Measurements from ENCODE around the gene PGGT1B. TPM values are rescaled to one million over a fixed set of nuclear protein-coding genes. Genes with fewer than 3 reads are reported as not detected.

PGGT1B gene
- total RNA-seq, 1 experiment from 2014 or later: 46.4 TPM

- CTCF ChIA-PET: no interaction called here
- H3K4me1 Mint-ChIP-seq (ENCODE audit: low read depth, unreplicated experiment): no peaks in the 10 kb centered on the region
- BruUV-seq (replicated peaks): no TSS peak
- H3K36me3 Mint-ChIP-seq (ENCODE audit: insufficient read depth, unreplicated experiment): peaks cover 7% of the 10 kb centered on the region
- H3K27ac Mint-ChIP-seq (ENCODE audit: unreplicated experiment): no peak overlapping the region
- H3K4me3 Mint-ChIP-seq (ENCODE audit: low read depth, unreplicated experiment): no peak overlapping the region
- no peak for TF ChIP-seq CTCF (IDR thresholded peaks at IDR 0.05; ENCODE audit: unreplicated experiment)
- no peak for DNase-seq
- intact Hi-C loops (cut with micrococcal nuclease; ENCODE audit: unreplicated experiment): no loop called here
- H3K9me3 Mint-ChIP-seq (ENCODE audit: low read depth, unreplicated experiment): no peaks in the 10 kb centered on the region
- no peaks in the 10 kb centered on the region for H3K27me3 Mint-ChIP-seq (ENCODE audit: unreplicated experiment)
Observed at GRCh38 chr5:115267617-115268016, 4.9 kb upstream of the PGGT1B start.

GRCh38 chr5:115265220-115265619 is 2.5 kb upstream of the PGGT1B start:
- TF ChIP-seq CTCF (IDR thresholded peaks at IDR 0.05; ENCODE audit: unreplicated experiment): no peak
- peaks cover 20% of the 10 kb centered on the region for H3K36me3 Mint-ChIP-seq (ENCODE audit: insufficient read depth, unreplicated experiment)
- H3K4me1 Mint-ChIP-seq (ENCODE audit: low read depth, unreplicated experiment): no peaks in the 10 kb centered on the region
- intact Hi-C loops (cut with micrococcal nuclease; ENCODE audit: unreplicated experiment): no loop called here
- H3K4me3 Mint-ChIP-seq (ENCODE audit: low read depth, unreplicated experiment): no peak overlapping the region
- no peaks in the 10 kb centered on the region for H3K9me3 Mint-ChIP-seq (ENCODE audit: low read depth, unreplicated experiment)
- H3K27ac Mint-ChIP-seq (ENCODE audit: unreplicated experiment): no peak overlapping the region
- no TSS peak for BruUV-seq (replicated peaks)
- no peak for DNase-seq
- CTCF ChIA-PET: interaction anchor here (1.0 kb wide), 1 partner anchor 31 kb away, joined by 4 read pairs; the partner anchor contains the start of gene CCDC112
- no peaks in the 10 kb centered on the region for H3K27me3 Mint-ChIP-seq (ENCODE audit: unreplicated experiment)

- Mint-ChIP-seq H3K4me3 (ENCODE audit: low read depth, unreplicated experiment) (no peak overlapping the region), H3K27me3 (ENCODE audit: unreplicated experiment) (no peaks in the 10 kb centered on the region), H3K4me1 (ENCODE audit: low read depth, unreplicated experiment) (no peaks in the 10 kb centered on the region), H3K27ac (ENCODE audit: unreplicated experiment) (no peak overlapping the region), H3K36me3 (ENCODE audit: insufficient read depth, unreplicated experiment) (peaks cover 20% of the 10 kb centered on the region), H3K9me3 (ENCODE audit: low read depth, unreplicated experiment) (no peaks in the 10 kb centered on the region)
- CTCF ChIA-PET: no interaction called here
- intact Hi-C loops (cut with micrococcal nuclease; ENCODE audit: unreplicated experiment): no loop called here
- DNase-seq: no peak
- TF ChIP-seq CTCF (IDR thresholded peaks at IDR 0.05; ENCODE audit: unreplicated experiment): no peak
- no TSS peak for BruUV-seq (replicated peaks)
Observed at GRCh38 chr5:115264786-115265185, 2.1 kb upstream of the PGGT1B start.

DNA sequence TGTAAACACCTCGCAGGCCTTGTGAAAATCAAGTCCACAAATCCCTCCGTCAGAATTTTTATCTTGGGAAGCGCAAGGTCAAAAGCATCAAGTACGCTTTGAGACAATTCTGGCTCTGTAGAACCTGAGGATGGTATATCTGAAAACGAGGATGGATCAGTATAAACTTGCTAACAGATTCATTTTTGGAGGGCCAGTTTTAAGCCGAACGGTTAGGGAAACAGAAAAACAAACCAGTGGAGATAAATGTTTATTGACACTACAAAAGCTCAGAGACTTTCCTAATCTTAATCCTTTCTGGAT is 352 bp upstream of the PGGT1B start:
- no TSS peak for BruUV-seq (replicated peaks)
- Mint-ChIP-seq H3K27ac (ENCODE audit: unreplicated experiment) (peak overlapping the region; percentile 88), H3K36me3 (ENCODE audit: insufficient read depth, unreplicated experiment) (peaks cover 26% of the 10 kb centered on the region), H3K27me3 (ENCODE audit: unreplicated experiment) (no peaks in the 10 kb centered on the region), H3K9me3 (ENCODE audit: low read depth, unreplicated experiment) (no peaks in the 10 kb centered on the region), H3K4me3 (ENCODE audit: low read depth, unreplicated experiment) (peak overlapping the region; percentile 88), H3K4me1 (ENCODE audit: low read depth, unreplicated experiment) (no peaks in the 10 kb centered on the region)
- CTCF ChIA-PET: interaction anchor here (1.4 kb wide), 1 partner anchor 165 kb away, joined by 3 read pairs; no protein-coding TSS in a partner anchor
- intact Hi-C loops (cut with micrococcal nuclease; ENCODE audit: unreplicated experiment): no loop called here
- no peak for DNase-seq
- no peak for TF ChIP-seq CTCF (IDR thresholded peaks at IDR 0.05; ENCODE audit: unreplicated experiment)

- Mint-ChIP-seq H3K9me3 (ENCODE audit: low read depth, unreplicated experiment) (no peaks in the 10 kb centered on the region), H3K4me3 (ENCODE audit: low read depth, unreplicated experiment) (peak overlapping the region; percentile 88), H3K27me3 (ENCODE audit: unreplicated experiment) (no peaks in the 10 kb centered on the region), H3K27ac (ENCODE audit: unreplicated experiment) (peak overlapping the region; percentile 88), H3K36me3 (ENCODE audit: insufficient read depth, unreplicated experiment) (peaks cover 26% of the 10 kb centered on the region), H3K4me1 (ENCODE audit: low read depth, unreplicated experiment) (no peaks in the 10 kb centered on the region)
- intact Hi-C loops (cut with micrococcal nuclease; ENCODE audit: unreplicated experiment): no loop called here
- BruUV-seq (replicated peaks): no TSS peak
- CTCF ChIA-PET: interaction anchor here (0.6 to 1.6 kb wide), 5 partner anchors 8 to 342 kb away, joined by 3 to 6 read pairs (median 3); no protein-coding TSS in a partner anchor
- DNase-seq: no peak
- TF ChIP-seq CTCF (IDR thresholded peaks at IDR 0.05; ENCODE audit: unreplicated experiment): no peak
Observed at GRCh38 chr5:115262011-115262320, 711 bp downstream of the PGGT1B start.
